ENCODE data around the gene DTWD2.
A peak's percentile ranks its signal among the peaks of the same experiment; 100 is the strongest.
"Not testable (repeated sequence)": the region's sequence is repeated elsewhere in the genome, so short reads cannot be mapped to it uniquely, and the experiment has no call there.

Gene DTWD2

GRCh38 chr5:118987988-118988865 is at the start of gene DTWD2:
Gene DTWD2 (minus strand): TSS chr5:118988547. CDS start chr5:118988511, 36 bp downstream.
- DNase-seq (ENCODE audit: low read depth in 2 of 2) = peak; percentile 78 to 88

GRCh38 chr5:119037496-119038215 is 49.3 kb upstream of the DTWD2 start:
- no peak for DNase-seq (ENCODE audit: low read depth in 2 of 2)

DNA sequence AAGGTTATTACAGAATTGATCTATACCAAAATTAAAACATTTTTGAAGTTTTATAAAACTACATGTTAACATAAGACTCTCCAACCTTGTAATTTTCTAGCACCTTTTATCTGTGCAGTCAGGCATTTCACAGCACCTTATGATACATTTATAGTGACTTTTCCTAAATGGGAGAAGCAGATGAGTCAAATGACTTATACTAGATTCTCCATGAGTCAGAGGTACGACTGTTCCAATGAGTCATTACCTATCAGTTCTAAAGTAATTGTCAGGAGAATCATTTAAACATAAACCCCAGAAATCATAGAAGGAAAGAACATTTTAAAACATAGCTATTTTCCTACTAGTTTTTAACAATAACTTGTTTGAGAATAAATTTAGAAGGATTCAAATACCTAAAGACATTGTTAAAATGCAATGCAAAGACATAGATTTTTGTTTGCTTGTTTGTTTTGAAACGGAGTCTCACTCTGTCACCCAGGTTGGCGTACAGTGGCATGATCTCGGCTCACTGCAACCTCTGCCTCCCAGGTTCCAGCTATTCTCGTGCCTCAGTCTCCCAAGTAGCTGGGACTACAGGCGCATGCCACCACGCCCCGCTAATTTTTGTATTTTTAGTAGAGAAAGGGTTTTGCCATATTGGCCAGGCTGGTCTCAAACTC is 47.9 kb upstream of the DTWD2 start:
- DNase-seq (ENCODE audit: low read depth in 2 of 2) = no peak

DNA sequence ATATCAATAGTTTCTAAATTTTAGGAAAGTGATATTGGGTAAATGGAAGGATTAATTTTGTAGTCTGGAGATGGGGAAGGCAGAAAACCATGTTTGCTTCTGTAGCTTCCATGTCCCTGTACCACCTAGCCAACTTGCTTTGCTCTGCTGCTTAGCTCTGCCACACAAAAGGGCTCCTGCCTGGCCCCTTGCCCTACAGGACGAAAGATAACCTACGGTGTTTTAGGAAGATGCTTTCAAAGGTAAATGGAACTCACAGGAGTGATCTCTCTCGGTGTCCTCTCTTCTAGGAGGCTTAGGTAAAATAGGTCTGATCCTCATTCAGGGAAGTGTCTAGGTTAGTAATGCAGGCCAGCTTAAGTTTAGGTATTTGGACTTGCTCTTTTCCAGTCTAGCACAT is 44.8 kb upstream of the DTWD2 start:
- DNase-seq (ENCODE audit: low read depth in 2 of 2) = no peak

DNA sequence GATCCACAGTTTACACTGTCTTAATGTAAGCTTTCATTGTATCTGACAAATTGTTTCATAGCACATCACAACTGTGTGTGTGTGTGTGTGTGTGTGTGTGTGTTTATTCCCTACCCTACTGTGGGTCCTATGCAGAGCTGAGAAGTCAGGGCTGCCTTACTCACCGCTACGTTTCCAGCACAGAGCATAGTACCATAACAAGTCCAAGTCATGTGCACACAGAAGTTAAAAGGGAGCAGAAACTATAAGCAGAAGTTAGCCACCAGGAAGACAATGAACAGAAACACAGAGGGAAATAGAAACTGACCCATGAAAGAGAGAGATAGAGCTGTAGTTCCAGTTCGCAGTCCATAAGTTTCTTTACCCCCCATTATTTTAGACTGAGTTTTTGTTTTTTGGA is 44.3 kb upstream of the DTWD2 start:
- DNase-seq (ENCODE audit: low read depth in 2 of 2) = no peak

GRCh38 chr5:119031905-119032304 is 43.6 kb upstream of the DTWD2 start:
- no peak for DNase-seq (ENCODE audit: low read depth in 2 of 2)

GRCh38 chr5:119031011-119031886 is 42.9 kb upstream of the DTWD2 start:
- no peak for DNase-seq (ENCODE audit: low read depth in 2 of 2)

GRCh38 chr5:119028575-119028974 is 40.2 kb upstream of the DTWD2 start:
- DNase-seq (ENCODE audit: low read depth in 2 of 2) = no peak

DNA sequence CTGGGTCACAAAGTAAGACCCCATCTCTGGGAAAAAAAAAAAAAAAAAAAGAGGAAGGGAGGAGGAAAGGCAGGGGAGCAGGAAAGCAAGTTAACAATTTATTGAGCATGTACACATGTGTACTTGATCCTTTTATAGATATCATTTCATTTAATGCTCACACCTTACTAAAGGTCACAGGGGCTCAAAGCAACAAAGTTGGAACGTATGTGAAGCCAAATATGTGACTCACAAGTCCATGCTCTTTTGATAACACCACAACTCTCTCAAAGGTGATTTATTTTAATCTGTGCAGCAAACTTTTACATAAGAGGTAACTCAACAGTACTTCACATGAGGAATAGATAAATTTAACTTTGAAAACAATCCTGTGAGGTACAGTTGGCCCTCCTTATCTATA is 34.4 kb upstream of the DTWD2 start:
- no peak for DNase-seq (ENCODE audit: low read depth in 2 of 2)

DNA sequence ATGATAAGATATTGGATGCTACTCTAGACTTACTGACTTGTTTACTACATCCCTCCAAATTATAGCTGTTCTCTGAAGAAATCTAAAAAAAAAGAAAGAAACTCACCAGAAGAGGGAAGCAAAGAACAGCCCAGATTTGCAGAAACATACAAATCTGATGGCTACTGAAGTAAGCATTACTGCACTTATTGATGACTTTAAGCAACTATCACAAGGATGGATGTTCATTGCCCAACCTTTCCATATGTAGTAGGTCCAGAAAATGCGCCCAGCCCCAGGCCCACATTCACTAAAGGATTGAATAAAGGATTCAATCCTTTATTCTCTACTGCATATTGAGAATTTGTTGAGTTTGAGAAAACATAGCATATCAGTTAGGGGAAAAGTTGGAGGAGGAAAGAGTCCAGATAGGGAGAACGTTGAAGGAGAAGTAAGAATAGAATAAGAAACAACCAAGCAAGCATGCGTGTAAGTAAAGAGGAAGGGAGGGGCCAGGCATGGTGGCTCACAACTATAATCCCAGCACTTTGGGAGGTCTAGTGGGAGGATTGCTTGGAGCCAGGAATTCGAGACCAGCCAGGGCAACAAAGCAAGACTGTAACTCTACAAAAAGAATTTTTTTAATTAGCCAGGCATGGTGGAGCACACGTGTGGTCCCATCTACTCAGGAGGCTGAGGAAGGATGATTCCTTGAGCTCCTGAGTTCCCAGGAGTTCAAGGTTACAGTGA is 33.8 kb upstream of the DTWD2 start:
- DNase-seq (ENCODE audit: low read depth in 2 of 2) = no peak

DNA sequence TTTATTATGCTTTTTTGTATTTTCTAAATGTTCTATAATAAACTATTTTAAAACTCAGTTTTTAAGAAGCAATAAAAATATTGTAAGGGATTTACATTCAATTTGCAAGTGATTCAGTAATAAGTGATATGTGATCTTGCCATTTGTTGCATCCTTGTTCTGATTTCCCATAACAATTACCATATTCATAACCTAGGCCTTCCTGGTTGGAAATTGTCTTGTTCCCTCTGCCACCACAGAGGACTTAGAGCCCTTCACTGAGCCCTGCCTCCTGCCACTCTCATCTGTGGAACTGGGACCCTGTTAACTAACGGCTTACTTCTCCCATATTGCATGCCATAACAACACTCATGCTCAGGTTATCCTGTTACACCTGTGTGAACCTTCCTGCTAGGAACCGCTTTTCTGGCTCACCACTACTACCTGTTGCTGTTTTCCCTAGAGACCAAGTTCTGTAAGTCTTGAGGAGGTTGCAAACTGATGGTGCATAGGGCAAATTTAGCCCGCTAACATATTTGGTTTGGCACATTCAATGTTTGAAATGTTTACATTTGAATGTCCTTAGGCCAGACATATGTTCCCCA is 32.9 kb upstream of the DTWD2 start:
- no peak for DNase-seq (ENCODE audit: low read depth in 2 of 2)

DNA sequence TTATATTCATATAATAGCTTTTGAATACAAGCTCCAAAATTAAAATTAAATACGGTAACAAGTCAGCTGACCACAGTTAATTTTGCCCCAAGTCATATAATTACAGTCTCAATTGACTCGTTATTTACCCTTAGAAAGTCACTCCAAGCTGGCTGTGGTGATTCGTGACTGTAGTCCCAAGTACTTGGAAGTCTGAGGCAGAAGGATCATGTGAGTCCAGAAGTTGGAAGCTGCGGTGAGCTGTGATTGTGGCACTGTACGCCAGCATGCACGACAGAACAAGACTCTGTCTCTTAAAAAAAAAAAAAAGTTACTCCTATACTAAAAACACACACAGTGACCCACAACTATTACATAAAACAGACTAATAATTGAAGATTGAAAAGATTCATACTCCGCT is 31.6 kb upstream of the DTWD2 start:
- DNase-seq (ENCODE audit: low read depth in 2 of 2) = no peak

DNA sequence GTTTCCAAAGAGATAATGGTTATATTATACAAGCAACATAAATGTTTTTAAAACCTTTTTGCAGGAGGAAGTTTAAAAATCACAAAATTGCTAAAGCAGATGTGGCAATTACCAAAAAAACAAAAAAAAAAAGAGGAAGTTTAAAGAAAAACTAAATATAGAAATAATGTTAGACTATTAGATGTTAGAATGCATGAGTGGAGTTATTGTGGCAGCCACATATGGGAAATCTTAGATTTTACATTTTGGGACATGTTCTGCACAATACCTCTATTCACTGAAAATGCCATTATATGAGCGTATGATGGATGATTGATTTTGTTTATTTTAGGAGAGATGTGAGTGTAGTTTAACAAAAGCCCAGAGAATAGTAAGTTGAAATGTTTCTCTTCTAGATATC is 31.2 kb upstream of the DTWD2 start:
- DNase-seq (ENCODE audit: low read depth in 2 of 2) = no peak

DNA sequence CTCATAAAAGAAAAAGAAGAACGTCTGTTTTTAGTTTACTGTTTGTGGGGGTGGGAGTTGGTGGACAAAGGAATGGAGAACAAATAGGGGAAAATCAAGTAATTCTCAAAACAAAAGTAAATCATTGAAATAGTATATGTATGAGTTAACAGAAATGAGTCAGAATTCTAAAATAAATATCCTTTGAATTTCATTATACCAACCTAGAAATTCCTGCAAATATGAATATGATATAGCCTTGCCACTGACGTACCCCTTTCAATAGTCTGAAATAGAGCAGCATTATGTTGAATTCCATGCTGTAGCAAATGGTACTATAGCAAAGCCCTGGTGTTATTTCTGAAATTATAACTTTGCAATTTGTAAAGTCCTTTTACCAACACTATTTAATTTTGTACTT is 29.6 kb upstream of the DTWD2 start:
- DNase-seq (ENCODE audit: low read depth in 2 of 2) = no peak

GRCh38 chr5:119016125-119016774 is 27.9 kb upstream of the DTWD2 start:
- no peak for DNase-seq (ENCODE audit: low read depth in 2 of 2)

DNA sequence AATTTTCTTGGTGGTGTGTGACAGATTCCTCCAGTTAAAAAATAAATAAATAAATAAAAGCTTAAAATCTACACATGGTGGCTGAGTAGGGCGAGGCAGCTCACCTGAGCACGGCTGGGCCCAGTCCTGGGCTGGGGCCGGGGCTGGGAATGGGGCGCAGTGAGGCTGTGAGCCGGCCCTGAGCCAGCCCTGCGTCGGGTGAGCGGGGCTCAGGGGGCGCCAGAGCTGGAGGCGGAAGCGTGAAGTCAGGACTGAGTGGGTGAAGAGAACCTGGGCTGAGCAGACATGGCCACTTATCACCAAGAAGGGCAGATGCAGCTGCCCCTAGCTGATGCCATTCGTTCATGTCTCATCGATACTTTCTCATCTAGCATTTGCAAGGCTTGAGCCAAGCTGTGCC is 22.8 kb upstream of the DTWD2 start:
- DNase-seq (ENCODE audit: low read depth in 2 of 2) = no peak

DNA sequence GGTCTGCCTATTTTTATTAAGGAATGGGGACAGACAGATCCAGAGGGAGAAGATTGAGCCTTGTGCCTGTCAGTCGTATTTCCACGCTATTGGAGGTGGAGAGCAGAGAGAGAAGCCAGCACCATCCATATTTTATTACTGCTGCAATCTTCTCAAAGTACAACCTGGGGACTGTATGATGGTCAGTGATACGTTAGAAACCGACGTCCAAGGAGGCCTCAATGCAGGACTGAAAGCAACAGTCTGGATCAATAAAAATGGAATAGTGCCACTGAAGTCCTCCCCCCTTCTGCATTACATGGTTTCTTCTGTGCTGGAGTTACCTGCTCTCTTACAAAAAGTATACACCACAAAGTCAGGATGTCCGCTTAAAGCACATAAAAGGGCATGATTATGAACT is 21.9 kb upstream of the DTWD2 start:
- DNase-seq (ENCODE audit: low read depth in 2 of 2) = no peak

- DNase-seq (ENCODE audit: low read depth in 2 of 2) = no peak
These were observed 20.8 kb upstream of the DTWD2 start for GRCh38 chr5:119009131-119009530.

- DNase-seq (ENCODE audit: low read depth in 2 of 2) = no peak
These were observed 11.3 kb upstream of the DTWD2 start for GRCh38 chr5:118999696-119000095.

DNA sequence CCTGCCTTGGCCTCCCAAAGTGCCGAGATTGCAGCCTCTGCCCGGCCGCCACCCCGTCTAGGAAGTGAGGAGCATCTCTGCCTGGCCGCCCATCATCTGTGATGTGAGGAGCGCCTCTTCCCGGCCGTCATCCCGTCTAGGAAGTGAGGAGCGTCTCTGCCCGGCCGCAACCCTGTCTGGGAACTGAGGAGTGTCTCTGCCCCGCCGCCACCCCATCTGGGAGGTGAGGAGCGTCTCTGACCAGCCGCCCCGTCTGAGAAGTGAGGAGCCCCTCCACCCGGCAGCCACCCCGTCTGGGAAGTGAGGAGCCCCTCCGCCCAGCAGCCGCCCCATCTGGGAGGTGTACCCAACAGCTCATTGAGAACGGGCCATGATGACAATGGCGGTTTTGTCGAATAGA is 10.5 kb upstream of the DTWD2 start:
- not testable (repeated sequence) for DNase-seq (ENCODE audit: low read depth in 2 of 2)
